Prostate gland (tissue), 1 donor: Measurements from ENCODE around the gene DDX41.

Source experiments
- POLR2A ChIP-seq: fragments of 450-650 bp; IDR thresholded peaks from one replicate; pipeline ENCODE4 v1.6.1; 2016; ENCODE audit warnings: antibody characterized with exemption, mild to moderate bottlenecking
- POLR2AphosphoS5 ChIP-seq: sonication (generic); formaldehyde crosslinking; IDR thresholded peaks from one replicate; pipeline ENCODE4 v1.6.1; 2017; ENCODE audit warnings: antibody characterized with exemption

DNA sequence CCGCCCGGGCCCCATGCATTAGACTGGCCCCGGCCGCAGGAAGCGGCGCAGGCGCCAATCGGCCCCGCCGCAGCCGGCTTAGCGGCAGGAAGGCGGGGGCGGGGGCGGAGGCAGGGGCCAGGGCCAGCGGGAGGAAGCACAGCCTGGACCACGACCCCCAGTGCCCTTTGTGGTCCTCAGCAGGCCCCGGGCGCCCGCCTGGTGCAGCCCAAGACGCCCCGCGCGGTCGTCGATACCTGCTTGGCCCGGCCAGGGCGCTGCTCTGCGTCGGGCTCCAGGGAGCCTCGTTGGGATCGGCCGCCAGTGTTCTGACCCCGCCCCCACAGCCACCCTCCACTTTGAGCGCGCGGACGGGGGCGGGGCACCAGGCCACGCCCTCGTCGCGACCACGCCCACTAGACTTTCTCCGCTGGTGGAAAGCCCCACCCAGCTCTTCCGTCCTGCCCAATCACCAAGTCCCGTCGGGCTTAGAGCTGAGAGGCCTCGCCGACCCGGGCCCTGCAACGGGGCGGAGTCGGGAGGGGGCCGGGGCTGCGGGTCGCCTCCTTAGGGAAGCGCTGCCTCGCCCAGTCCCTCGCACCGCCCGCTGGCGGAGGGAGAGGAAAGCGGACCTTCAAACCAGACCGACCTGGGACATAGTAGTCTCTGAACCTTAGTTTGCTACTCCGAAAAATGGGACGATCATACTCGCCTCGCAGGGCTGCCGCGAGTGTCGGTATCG lies 19.3 kb downstream of the DDX41 start, which contains the start of gene PDLIM7:
- peak; percentile 95 for TF ChIP-seq POLR2AphosphoS5
- peak; percentile 95 for TF ChIP-seq POLR2A
